H1 (cell line): ENCODE results near the gene CYP4B1. TPM values are rescaled to one million over a fixed set of nuclear protein-coding genes. Genes with fewer than 3 reads are reported as not detected.
A peak's percentile ranks its signal among the peaks of the same experiment; 100 is the strongest.

Source experiments
- CTCF ChIA-PET: fragments of 300-600 bp; sonication (Branson Sonifier 250); formaldehyde crosslinking; loops from one replicate; lab custom pipeline; 2021; ENCODE audit not compliant: partially characterized antibody; lab: Charles Lee
- POLR2A ChIA-PET: fragments of 300-600 bp; sonication (Branson Sonifier 250); formaldehyde crosslinking; loops from one replicate; lab custom pipeline; 2021; ENCODE audit warnings: inconsistent platforms; ENCODE audit not compliant: partially characterized antibody; lab: Charles Lee
- DNase-seq, 2 experiments: peaks; one replicate each; pipeline versions ENCODE4 v3.0.0 to v3.0.0-alpha.2; 2010 to 2022; ENCODE audit warnings: low spot score in 2 of 2, low read depth in 1 of 2, mixed read lengths in 1 of 2
- FAIRE-seq: peaks from 2 replicates; lab custom pipeline; 2011; peaks lifted over from hg19 to GRCh38; lab: Jason Lieb, UNC
- H2AFZ ChIP-seq: 2 replicates; pipeline ENCODE4 v1.8.1; 2012; ENCODE audit warnings: low read length, inconsistent platforms
- H2AK5ac ChIP-seq: 2 replicates; pipeline ENCODE4 v1.6.1; 2013; ENCODE audit warnings: low read depth, low read length
- H2BK120ac ChIP-seq: replicated peaks from 2 replicates; pipeline ENCODE3; 2013; ENCODE audit warnings: low read depth, low read length, inconsistent platforms
- H2BK12ac ChIP-seq: 2 replicates; pipeline ENCODE4 v1.6.1; 2013; ENCODE audit warnings: low read depth, low read length
- H2BK15ac ChIP-seq: 2 replicates; pipeline ENCODE4 v1.6.1; 2013; ENCODE audit warnings: low read length
- H2BK20ac ChIP-seq: 2 replicates; pipeline ENCODE4 v1.6.1; 2013; ENCODE audit warnings: low read length
- H2BK5ac ChIP-seq: 2 replicates; pipeline ENCODE4 v1.6.1; 2013; ENCODE audit warnings: low read depth, low read length
- H3K14ac ChIP-seq: 2 replicates; pipeline ENCODE4 v1.6.1; 2013; ENCODE audit warnings: inconsistent platforms; ENCODE audit not compliant: insufficient read length
- H3K18ac ChIP-seq: 2 replicates; pipeline ENCODE4 v1.6.1; 2013; ENCODE audit warnings: low read length; ENCODE audit errors: extremely low read depth
- H3K23ac ChIP-seq: 2 replicates; pipeline ENCODE4 v1.6.1; 2013; ENCODE audit warnings: inconsistent platforms; ENCODE audit not compliant: insufficient read length
- H3K23me2 ChIP-seq: 2 replicates; pipeline ENCODE4 v1.6.1; 2013; ENCODE audit warnings: low read depth, low read length
- H3K27ac ChIP-seq: 2 replicates; pipeline ENCODE4 v1.6.1; 2011; ENCODE audit warnings: low read depth, low read length, inconsistent platforms
- H3K27me3 ChIP-seq, 4 experiments: replicated peaks in 1 of 4; 1 replicate in 1 of 4; 2 replicates in 3 of 4; pipeline versions ENCODE4 v1.6.1 to v1.8.1; 2011 to 2013; ENCODE audit warnings: low read length in 3 of 4, mild to moderate bottlenecking in 3 of 4, inconsistent platforms in 2 of 4, mixed read lengths in 2 of 4, moderate library complexity in 1 of 4; ENCODE audit not compliant: control insufficient read depth in 3 of 4, insufficient read depth in 3 of 4; ENCODE audit errors: extremely low read depth in 1 of 4
- H3K36me3 ChIP-seq, 4 experiments: 2 replicates each; pipeline versions ENCODE4 v1.6.1 to v1.8.1; 2011 to 2013; ENCODE audit warnings: mild to moderate bottlenecking in 4 of 4, low read length in 3 of 4, moderate library complexity in 2 of 4, control low read depth in 1 of 4, inconsistent platforms in 1 of 4; ENCODE audit not compliant: insufficient read depth in 4 of 4, control insufficient read depth in 2 of 4
- H3K4ac ChIP-seq: replicated peaks from 2 replicates; pipeline ENCODE3; 2013; ENCODE audit warnings: low read length, low read depth, mixed read lengths, inconsistent platforms; ENCODE audit not compliant: insufficient read length
- H3K4me1 ChIP-seq, 4 experiments: replicated peaks in 1 of 4; 1 replicate in 1 of 4; 2 replicates in 3 of 4; pipeline versions ENCODE4 v1.6.1 to v1.8.1; 2011 to 2013; ENCODE audit warnings: low read length in 3 of 4, inconsistent platforms in 2 of 4, mixed read lengths in 1 of 4; ENCODE audit not compliant: insufficient read depth in 4 of 4, control insufficient read depth in 3 of 4
- H3K4me2 ChIP-seq, 2 experiments: 2 replicates each; pipeline versions ENCODE4 v1.6.1 to v1.8.1; 2011 to 2013; ENCODE audit warnings: low read depth in 2 of 2, low read length in 2 of 2, control low read depth in 1 of 2, inconsistent platforms in 1 of 2, mild to moderate bottlenecking in 1 of 2; ENCODE audit not compliant: insufficient read depth in 1 of 2
- H3K4me3 ChIP-seq, 4 experiments: fragments of 200-600, 300-600 bp in 1 of 4; sonication (generic), shearing (Covaris generic), sonication (Bioruptor Twin) in 1 of 4; 2 replicates each; pipeline versions ENCODE4 v1.5.1 to v1.8.1; 2011 to 2016; ENCODE audit warnings: low read length in 4 of 4, low read depth in 3 of 4, control low read depth in 2 of 4, inconsistent platforms in 2 of 4, mild to moderate bottlenecking in 2 of 4, mixed read lengths in 1 of 4, moderate library complexity in 1 of 4; ENCODE audit not compliant: insufficient read depth in 2 of 4; ENCODE audit errors: extremely low read depth in 1 of 4
- H3K56ac ChIP-seq: replicated peaks from 2 replicates; pipeline ENCODE3; 2013; ENCODE audit warnings: low read depth, mild to moderate bottlenecking, mixed read lengths, low read length, inconsistent platforms; ENCODE audit not compliant: insufficient read length
- H3K79me1 ChIP-seq: 2 replicates; pipeline ENCODE4 v1.6.1; 2013; ENCODE audit warnings: low read depth, low read length, control low read depth
- H3K79me2 ChIP-seq, 2 experiments: 2 replicates each; pipeline versions ENCODE4 v1.6.1 to v1.8.1; 2012 to 2013; ENCODE audit warnings: low read length in 2 of 2, mild to moderate bottlenecking in 2 of 2, inconsistent platforms in 1 of 2; ENCODE audit not compliant: insufficient read depth in 2 of 2, control insufficient read depth in 1 of 2
- H3K9ac ChIP-seq, 4 experiments: replicated peaks in 1 of 4; 1 replicate in 1 of 4; 2 replicates in 3 of 4; pipeline versions ENCODE4 v1.6.1 to v1.8.1; 2011 to 2013; ENCODE audit warnings: low read depth in 3 of 4, low read length in 3 of 4, control low read depth in 2 of 4, mild to moderate bottlenecking in 2 of 4, moderate library complexity in 2 of 4, inconsistent platforms in 1 of 4; ENCODE audit errors: extremely low read depth in 1 of 4
- H3K9me3 ChIP-seq, 2 experiments: 2 replicates each; pipeline versions ENCODE4 v1.6.1 to v1.8.1; 2012 to 2013; ENCODE audit warnings: mild to moderate bottlenecking in 2 of 2, moderate library complexity in 2 of 2, control low read depth in 1 of 2, inconsistent platforms in 1 of 2, low read depth in 1 of 2, low read length in 1 of 2, mixed read lengths in 1 of 2; ENCODE audit not compliant: insufficient read depth in 2 of 2
- H4K20me1 ChIP-seq, 2 experiments: replicated peaks in 1 of 2; 2 replicates each; pipeline versions ENCODE3 to v1.8.1; 2011 to 2013; ENCODE audit warnings: inconsistent platforms in 2 of 2, low read length in 2 of 2, mild to moderate bottlenecking in 1 of 2; ENCODE audit not compliant: insufficient read depth in 2 of 2, control insufficient read depth in 1 of 2
- H4K5ac ChIP-seq: 2 replicates; pipeline ENCODE4 v1.6.1; 2013; ENCODE audit warnings: low read length, low read depth, mixed read lengths, inconsistent platforms; ENCODE audit not compliant: insufficient read length
- H4K8ac ChIP-seq: 2 replicates; pipeline ENCODE4 v1.8.0; 2013; ENCODE audit warnings: mild to moderate bottlenecking, moderate library complexity, low read length, inconsistent platforms; ENCODE audit not compliant: insufficient read depth; ENCODE audit errors: extremely low read depth
- H4K91ac ChIP-seq: replicated peaks from 2 replicates; pipeline ENCODE3; 2013; ENCODE audit warnings: low read length, mixed read lengths, inconsistent platforms; ENCODE audit not compliant: insufficient read length
- CHD1 ChIP-seq: IDR thresholded peaks from 2 replicates; pipeline ENCODE4 v1.6.1; 2012; ENCODE audit warnings: low read depth, low read length, improper control_type of control experiment
- CTBP2 ChIP-seq: IDR thresholded peaks from 2 replicates; pipeline ENCODE4 v1.7.0; 2011; ENCODE audit warnings: borderline replicate concordance, mild to moderate bottlenecking, moderate library complexity, mixed read lengths, low read length; ENCODE audit not compliant: insufficient read depth, insufficient read length
- EZH2 ChIP-seq: fragments of 200-600 bp; sonication (generic); IDR thresholded peaks from 2 replicates; pipeline ENCODE4 v1.7.1; 2012; ENCODE audit warnings: low read depth, mild to moderate bottlenecking, moderate library complexity, low read length, inconsistent platforms; ENCODE audit not compliant: severe bottlenecking
- NRF1 ChIP-seq: IDR thresholded peaks from 2 replicates; pipeline ENCODE4 v1.6.1; 2011; ENCODE audit warnings: mild to moderate bottlenecking, low read depth, low read length, improper control_type of control experiment
- SIN3A ChIP-seq, 2 experiments: IDR thresholded peaks in 1 of 2; conservative IDR thresholded peaks in 1 of 2; 2 replicates each; pipeline ENCODE4 v1.6.1; 2011 to 2012; ENCODE audit warnings: low read length in 2 of 2, improper control_type of control experiment in 1 of 2, low read depth in 1 of 2, mild to moderate bottlenecking in 1 of 2
- TAF1 ChIP-seq: IDR thresholded peaks from 2 replicates; pipeline ENCODE4 v1.6.1; 2011; ENCODE audit warnings: mild to moderate bottlenecking, low read depth, low read length
- ZNF274 ChIP-seq: IDR thresholded peaks from 2 replicates; pipeline ENCODE4 v1.7.0; 2012; ENCODE audit warnings: low read length, borderline replicate concordance; ENCODE audit errors: extremely low read depth
- WGBS, 2 experiments: shearing (Covaris generic) in 1 of 2; methylation state at CpG; one replicate each; pipeline versions ENCODE4 v1.1.6 to v1.1.7; 2013 to 2015; ENCODE audit warnings: low lambda C conversion rate in 2 of 2, mixed read lengths in 2 of 2, inconsistent platforms in 1 of 2, low coverage in 1 of 2, missing lambda C conversion rate in 1 of 2; ENCODE audit not compliant: insufficient replicate concordance in 2 of 2, insufficient coverage in 1 of 2, insufficient read length in 1 of 2; ENCODE audit errors: extremely low coverage in 1 of 2, missing lambda C conversion rate in 1 of 2; 5-methylcytosine and 5-hydroxymethylcytosine counted together
- polyA plus RNA-seq, 7 experiments: library from polyadenylated mRNA; depleted of rRNA in 3 of 7; stranded (reverse) in 5 of 7; unstranded in 2 of 7; fragments of >200 nt in 5 of 7; fragments of 200-250 nt in 2 of 7; gene quantifications; 1 replicate in 5 of 7; 2 replicates in 1 of 7; 4 replicates in 1 of 7; pipeline versions ENCODE4 v1.2.1 to v1.2.3, GENCODE V29; 2011 to 2013; ENCODE audit warnings: missing spikeins in 2 of 7, mixed read lengths in 2 of 7
- total RNA-seq: library from RNA; stranded (reverse); fragmentation: NEBNext Ultra II Directional; extraction: Animal tissue kit (Norgen Biotek cat#: 25700); gene quantifications from 2 replicates; pipeline ENCODE4 v1.2.1, GENCODE V29; 2021

The CYP4B1 gene
- total and polyA plus RNA-seq, 2 of the 8 experiments (the other 6 are each of a cell fraction or from before 2014, with no cell fraction given), result 0.23 TPM; not detected in 1

- H3K9me3 ChIP-seq, result no peaks in the 10 kb centered on the region
- H3K27me3 ChIP-seq, result no peaks in the 10 kb centered on the region
- ChIA-PET POLR2A (no interaction called here), CTCF (no interaction called here)
- H3K14ac ChIP-seq, result no peak overlapping the region
- no peak overlapping the region for H4K8ac ChIP-seq
- H2BK5ac ChIP-seq, result no peak overlapping the region
- H3K4me3 ChIP-seq, result no peak overlapping the region
- H3K79me1 ChIP-seq, result no peaks in the 10 kb centered on the region
- no peak overlapping the region for H3K4ac ChIP-seq
- H4K91ac ChIP-seq, result no peak overlapping the region
- no peak overlapping the region for H2BK15ac ChIP-seq
- no peak overlapping the region for H3K27ac ChIP-seq
- no peak overlapping the region for H2BK20ac ChIP-seq
- H3K23ac ChIP-seq, result no peak overlapping the region
- FAIRE-seq (no peak), DNase-seq (no peak)
- H3K4me1 ChIP-seq, result no peaks in the 10 kb centered on the region
- no peak overlapping the region for H3K9ac ChIP-seq
- no peak overlapping the region for H2AK5ac ChIP-seq
- H3K4me2 ChIP-seq, result no peak overlapping the region
- WGBS, 2 experiments, result 85% methylated on average over 10 of the region's 10 CpGs; no CpG with 5 or more reads in 1 of the 2 experiments
- no peak overlapping the region for H4K5ac ChIP-seq
- no peak overlapping the region for H2BK12ac ChIP-seq
- no peaks in the 10 kb centered on the region for H3K36me3 ChIP-seq
- no peak overlapping the region for H3K56ac ChIP-seq
- H4K20me1 ChIP-seq, result no peaks in the 10 kb centered on the region
- no peak overlapping the region for H2BK120ac ChIP-seq
- H3K79me2 ChIP-seq, result no peaks in the 10 kb centered on the region
- 0 out of 2 replicates have a peak overlapping the region, but pooled peaks have one; percentile 32 for H2AFZ ChIP-seq
- H3K23me2 ChIP-seq, result no peaks in the 10 kb centered on the region
- H3K18ac ChIP-seq, result no peak overlapping the region
- no peak for TF ChIP-seq EZH2
- no peak for TF ChIP-seq NRF1
- no peak for TF ChIP-seq CHD1
- no peak for TF ChIP-seq CTBP2
- TF ChIP-seq SIN3A (conservative IDR thresholded peaks at IDR 0.05 in 1 of 2, IDR thresholded peaks at IDR 0.05 in 1 of 2; ENCODE audit: low read depth in 1 of 2, low read length in 2 of 2), result no peak
- no peak for TF ChIP-seq TAF1
- TF ChIP-seq ZNF274, result no peak
Observed at GRCh38 chr1:46830665-46831322, 31.9 kb downstream of the CYP4B1 start.
